ENCODE measurements around the gene NME3.

NME3 gene

DNA sequence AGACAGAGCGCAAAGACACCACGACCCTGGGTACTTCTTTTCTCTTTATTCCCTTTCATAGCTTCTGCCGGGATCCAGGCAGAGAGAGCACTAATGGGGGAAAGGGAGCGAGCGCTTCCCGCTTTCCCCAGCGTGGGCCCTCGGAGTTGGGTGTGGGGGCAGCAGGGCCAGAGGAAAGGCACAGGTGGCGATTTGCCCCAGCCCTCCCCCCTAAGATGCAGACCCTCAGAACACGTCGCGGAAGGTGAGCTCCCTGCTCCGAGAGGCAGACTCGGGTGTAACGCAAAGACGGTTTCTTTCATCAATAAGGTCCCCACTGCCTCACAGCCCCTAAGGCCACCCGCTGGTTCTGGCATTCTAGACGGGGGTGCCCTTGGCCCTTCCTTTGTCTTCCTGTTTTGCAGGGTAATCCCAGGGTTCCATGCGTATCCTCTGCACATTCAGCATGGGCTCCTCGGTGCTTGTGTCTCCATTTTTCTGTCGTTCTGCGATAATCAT lies 570 bp upstream of the NME3 start:
- no peak for DNase-seq (ENCODE audit: extremely low read depth, low read depth)
- TF ChIP-seq, protein P1, sequence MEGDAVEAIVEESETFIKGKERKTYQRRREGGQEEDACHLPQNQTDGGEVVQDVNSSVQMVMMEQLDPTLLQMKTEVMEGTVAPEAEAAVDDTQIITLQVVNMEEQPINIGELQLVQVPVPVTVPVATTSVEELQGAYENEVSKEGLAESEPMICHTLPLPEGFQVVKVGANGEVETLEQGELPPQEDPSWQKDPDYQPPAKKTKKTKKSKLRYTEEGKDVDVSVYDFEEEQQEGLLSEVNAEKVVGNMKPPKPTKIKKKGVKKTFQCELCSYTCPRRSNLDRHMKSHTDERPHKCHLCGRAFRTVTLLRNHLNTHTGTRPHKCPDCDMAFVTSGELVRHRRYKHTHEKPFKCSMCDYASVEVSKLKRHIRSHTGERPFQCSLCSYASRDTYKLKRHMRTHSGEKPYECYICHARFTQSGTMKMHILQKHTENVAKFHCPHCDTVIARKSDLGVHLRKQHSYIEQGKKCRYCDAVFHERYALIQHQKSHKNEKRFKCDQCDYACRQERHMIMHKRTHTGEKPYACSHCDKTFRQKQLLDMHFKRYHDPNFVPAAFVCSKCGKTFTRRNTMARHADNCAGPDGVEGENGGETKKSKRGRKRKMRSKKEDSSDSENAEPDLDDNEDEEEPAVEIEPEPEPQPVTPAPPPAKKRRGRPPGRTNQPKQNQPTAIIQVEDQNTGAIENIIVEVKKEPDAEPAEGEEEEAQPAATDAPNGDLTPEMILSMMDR (IDR thresholded peaks at IDR 0.05; ENCODE audit: low read depth, low read length), result no peak

DNA sequence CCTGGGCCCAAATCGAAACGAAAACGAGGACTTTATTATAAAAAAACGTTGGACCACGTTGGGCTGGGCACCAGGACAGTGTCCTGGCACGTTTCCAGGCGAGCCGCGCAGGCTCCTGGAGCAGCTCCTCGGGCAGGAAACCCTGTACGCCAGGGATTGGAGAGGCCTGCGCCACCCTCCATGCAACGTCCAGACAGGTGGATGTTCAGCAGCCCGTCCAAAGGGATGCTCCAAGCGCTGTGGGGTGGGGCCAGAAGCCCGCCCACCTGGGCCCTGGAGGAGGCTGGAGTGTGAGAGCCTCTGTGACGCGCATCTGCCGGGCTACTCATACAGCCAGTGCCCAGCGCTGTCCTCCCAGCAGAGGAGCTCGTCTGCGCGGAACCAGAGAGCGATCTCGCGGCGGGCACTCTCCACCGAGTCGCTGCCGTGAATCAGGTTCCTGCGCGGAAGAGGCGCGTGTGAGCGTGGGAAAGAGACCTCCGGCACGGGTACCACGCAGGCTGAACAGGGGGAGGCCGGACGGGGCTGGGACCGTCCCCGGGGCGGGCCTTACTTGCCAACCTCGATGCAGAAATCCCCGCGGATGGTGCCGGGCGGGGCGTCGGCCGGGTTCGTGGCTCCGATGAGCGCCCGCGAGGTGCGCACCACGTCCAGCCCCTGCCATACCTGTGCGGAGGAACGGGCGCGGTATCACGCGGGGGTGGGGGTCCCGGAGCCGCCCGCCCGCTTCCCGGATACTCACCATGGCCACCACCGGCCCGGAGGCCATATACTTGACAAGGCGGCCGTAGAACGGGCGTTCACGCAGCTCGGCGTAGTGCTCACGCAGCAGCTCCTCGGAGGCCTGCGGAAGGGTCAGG lies 785 bp downstream of the NME3 start:
- TF ChIP-seq, protein P1 (IDR thresholded peaks at IDR 0.05; ENCODE audit: low read depth, low read length), result no peak
- DNase-seq (ENCODE audit: extremely low read depth, low read depth), result no peak

DNA sequence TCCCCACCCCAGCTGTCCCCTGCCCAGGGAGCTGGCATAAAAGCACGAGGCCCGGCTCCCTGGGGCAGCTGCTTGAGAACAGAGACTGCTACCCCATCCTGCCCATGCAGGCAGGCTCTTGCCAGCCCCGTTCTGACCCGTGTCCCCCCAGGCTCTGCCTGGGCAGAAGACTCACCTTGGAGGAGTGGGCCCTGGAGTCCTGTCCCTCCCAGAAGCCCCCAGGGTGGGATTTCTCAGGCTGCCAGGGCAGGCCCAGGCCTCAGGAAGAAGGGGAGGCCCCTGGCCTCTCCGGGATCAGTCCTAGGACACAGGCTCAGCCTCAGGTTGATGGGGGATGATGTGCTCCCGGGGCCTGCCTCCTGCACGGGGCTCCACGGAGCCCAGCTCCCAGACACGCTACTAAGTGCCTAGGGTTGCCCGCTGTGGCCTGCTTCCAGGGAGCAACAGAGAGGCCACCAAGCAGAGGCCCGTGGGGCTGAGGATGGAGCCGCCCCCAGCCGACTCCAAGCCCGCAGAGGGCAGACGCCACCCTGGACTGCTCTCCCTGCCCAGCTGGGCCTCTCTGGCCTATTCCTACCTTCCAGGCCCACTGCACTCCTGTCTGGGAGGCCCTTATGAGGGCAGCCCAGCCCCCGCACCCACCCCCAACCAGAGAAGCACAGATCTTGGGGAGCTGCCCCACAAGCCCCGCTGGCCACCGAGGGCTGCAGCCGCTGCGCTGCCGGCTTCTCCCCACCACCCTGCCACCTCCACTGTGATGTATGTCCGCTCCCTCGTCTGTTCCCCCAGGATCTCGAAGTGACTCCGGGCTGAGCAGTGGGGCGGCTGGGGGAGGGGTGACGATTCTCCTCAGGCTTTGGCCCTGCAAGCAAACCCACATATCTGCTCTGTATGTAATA lies 1.7 kb downstream of the NME3 start:
- no peak for DNase-seq (ENCODE audit: extremely low read depth, low read depth)
- TF ChIP-seq, protein P1 (IDR thresholded peaks at IDR 0.05; ENCODE audit: low read depth, low read length), result no peak

DNA sequence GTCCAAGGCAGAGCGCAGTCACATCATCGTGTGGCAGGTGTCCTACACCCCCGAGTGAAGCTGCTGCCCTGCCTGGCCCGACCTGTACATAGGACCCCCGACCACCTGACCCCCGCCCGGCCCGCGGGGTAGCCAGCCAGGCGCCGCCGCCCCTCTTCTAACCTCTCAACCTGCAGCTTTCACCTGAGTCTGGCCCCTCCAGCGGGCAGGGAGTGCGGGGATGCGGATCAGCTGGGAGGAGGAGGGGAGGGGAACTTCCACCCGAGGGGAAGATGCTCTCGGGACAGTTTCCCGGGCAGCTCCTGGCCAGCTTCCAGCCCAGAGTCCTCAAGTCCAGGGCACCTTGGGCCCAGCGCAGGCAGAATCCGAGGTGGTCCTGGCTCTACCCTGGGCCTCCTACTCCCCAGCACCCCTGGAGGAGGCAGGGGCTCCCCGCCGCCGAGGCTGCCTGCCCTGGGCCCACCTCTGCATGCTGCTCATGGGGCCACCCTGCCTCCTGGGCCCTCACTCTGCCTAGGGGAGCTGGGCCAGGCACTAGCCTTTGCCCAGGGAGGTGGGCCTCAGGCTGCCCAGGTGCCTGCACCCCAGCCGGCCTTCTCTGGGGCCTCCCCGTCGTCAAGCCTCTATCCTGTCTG lies 2.5 kb downstream of the NME3 start:
- no peak for DNase-seq (ENCODE audit: extremely low read depth, low read depth)
- TF ChIP-seq, protein P1 (IDR thresholded peaks at IDR 0.05; ENCODE audit: low read depth, low read length), result no peak

DNA sequence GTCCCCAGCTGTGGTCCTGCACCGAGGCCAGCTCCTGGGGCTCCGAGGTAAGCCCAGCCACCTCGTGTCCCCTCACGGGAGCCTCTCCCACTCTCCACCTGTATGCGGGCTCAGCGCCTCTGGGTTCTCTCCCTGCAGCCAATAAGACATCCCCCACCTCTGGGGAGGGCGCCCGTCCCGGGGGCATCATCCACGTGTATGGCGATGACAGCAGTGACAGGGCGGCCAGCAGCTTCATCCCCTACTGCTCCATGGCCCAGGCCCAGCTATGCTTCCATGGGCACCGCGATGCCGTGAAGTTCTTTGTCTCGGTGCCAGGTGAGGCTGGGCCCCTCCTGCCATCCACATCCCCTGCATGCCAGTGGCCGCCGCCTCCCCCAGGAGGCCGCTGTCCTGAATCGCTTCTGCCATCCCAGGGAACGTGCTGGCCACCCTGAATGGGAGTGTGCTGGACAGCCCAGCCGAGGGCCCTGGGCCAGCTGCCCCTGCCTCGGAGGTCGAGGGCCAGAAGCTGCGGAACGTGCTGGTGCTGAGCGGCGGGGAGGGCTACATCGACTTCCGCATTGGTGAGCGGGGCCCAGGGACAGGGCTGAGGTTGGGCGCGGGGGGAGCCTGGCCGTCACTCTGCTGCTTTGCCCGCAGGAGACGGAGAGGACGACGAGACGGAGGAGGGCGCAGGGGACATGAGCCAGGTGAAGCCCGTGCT lies 3.1 kb downstream of the NME3 start:
- DNase-seq (ENCODE audit: extremely low read depth, low read depth), result no peak
- TF ChIP-seq, protein P1 (IDR thresholded peaks at IDR 0.05; ENCODE audit: low read depth, low read length), result no peak

DNA sequence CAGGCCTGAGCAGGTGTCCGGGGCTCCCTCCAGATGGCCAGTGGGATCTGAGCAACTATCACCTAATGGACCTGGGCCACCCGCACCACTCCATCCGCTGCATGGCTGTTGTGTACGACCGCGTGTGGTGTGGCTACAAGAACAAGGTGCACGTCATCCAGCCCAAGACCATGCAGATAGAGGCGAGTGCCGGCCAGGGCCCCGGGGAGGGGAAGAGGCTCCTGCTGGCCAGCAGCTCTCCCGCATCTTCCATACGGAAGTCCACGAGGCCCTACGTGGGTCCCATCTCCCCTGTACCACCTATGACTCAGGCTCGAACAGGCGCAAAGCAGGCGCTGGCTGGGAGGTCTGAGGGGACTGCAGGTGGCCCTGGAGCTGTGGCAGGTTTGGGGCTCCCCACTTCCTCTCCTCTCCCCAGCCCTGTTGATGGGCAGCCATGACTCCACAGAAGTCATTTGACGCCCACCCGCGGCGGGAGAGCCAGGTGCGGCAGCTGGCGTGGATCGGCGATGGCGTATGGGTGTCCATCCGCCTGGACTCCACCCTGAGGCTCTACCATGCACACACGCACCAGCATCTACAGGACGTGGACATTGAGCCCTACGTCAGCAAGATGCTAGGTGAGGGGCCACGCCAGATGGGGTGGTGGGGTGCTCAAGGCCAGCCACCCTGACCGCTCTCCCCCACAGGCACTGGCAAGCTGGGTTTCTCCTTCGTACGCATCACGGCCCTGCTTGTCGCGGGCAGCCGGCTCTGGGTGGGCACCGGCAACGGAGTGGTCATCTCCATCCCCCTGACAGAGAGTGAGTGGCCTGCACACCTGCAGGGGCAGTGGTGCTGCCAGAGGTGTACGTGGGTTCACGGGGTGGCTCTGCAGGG lies 4.0 kb downstream of the NME3 start:
- TF ChIP-seq, protein P1 (IDR thresholded peaks at IDR 0.05; ENCODE audit: low read depth, low read length), result no peak
- DNase-seq (ENCODE audit: extremely low read depth, low read depth), result no peak

All from AG09319 (cell line).